HG03439 (cell line): ENCODE data around the gene SPTBN4.
"Not testable (repeated sequence)": the region's sequence is repeated elsewhere in the genome, so short reads cannot be mapped to it uniquely, and the experiment has no call there.

Source experiments
- ATAC-seq: cut with Tn5 transposase; IDR thresholded peaks from one replicate; pipeline ENCODE4 v1.9.1; 2021; ENCODE audit warnings: mild to moderate bottlenecking, moderate library complexity; ENCODE audit not compliant: unreplicated experiment

SPTBN4 gene

DNA sequence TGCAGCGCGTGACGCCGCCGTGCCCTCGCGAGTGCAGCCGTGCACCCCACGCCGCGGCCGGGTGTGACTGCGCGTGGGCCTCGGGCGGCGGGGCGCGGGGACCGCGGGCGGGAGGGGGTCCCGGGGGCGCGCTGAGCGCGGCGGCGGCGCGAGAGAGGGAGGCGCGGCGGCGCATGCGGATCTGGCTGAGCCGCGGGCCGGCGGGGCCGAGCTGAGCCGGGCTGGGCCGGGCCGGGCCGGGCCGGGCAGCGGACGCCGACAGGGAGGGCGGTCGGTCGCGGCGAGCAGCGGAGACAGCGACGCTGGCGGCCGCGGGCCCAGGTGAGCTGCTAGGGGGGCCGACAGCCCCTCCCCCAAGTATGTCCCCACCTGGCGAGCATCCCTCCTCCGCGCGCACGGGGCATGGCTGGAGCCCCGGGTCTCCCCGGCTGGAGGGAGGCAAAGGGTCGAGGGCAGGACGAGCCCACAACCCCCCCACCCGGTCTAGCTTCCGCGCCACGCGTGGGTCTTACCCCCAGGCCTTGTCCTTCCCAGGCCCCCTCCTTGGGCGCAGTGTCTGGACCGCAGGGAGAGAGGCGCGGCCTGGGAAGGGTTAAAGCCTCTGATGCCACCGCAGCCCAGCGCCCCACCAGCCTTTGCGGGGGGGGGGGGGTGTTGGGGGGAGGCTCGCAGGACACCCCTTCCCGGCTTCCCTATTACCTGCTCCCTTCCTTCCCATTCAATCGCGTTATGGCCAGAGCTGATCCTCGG, at the start of gene SPTBN4:
Gene SPTBN4 (plus strand): TSS at position 17 of the 750 bp plus-strand sequence. CDS start 5,621 bp downstream, outside the sequence.
- no peak for ATAC-seq

GRCh38 chr19:40417643-40417981, 49.2 kb upstream of the SPTBN4 start:
- ATAC-seq: no peak

DNA sequence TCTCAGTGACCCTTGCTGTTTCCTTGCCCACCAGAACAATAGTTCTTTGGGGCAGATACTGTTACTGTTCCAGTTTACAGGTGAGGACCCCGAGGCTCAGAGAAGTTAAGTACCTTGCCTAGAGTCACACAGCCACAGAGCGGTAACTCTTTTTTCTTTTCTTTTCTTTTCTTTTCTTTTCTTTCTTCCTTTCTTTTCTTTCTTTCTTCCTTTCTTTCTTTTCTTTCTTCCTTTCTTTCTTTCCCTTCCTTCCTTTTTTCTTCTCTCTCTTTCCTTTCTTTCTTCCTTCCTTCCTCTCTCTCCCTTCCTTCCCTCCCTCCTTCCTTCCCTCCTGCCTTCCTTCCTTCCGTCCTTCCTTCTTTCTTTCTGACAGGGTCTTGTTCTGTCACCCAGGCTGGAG, 48.8 kb upstream of the SPTBN4 start:
- ATAC-seq: no peak

GRCh38 chr19:40419066-40419612, 47.7 kb upstream of the SPTBN4 start:
- no peak for ATAC-seq

GRCh38 chr19:40419780-40420179, 47.0 kb upstream of the SPTBN4 start:
- no peak for ATAC-seq

DNA sequence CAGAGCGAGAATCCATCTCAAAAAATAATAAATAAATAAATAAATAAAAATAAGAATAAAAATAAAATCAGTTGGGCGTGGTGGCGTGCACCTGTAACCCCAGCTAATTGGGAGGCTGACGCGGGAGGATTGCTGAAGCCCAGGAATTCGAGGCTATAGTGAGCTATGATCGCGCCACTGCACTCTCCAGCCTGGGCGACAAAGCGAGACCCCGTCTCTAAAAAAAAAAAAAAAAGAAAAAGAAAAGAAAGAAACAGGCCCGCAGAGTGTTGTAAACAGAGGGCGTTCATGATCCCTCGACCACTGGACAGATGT, 46.4 kb upstream of the SPTBN4 start:
- no peak for ATAC-seq

DNA sequence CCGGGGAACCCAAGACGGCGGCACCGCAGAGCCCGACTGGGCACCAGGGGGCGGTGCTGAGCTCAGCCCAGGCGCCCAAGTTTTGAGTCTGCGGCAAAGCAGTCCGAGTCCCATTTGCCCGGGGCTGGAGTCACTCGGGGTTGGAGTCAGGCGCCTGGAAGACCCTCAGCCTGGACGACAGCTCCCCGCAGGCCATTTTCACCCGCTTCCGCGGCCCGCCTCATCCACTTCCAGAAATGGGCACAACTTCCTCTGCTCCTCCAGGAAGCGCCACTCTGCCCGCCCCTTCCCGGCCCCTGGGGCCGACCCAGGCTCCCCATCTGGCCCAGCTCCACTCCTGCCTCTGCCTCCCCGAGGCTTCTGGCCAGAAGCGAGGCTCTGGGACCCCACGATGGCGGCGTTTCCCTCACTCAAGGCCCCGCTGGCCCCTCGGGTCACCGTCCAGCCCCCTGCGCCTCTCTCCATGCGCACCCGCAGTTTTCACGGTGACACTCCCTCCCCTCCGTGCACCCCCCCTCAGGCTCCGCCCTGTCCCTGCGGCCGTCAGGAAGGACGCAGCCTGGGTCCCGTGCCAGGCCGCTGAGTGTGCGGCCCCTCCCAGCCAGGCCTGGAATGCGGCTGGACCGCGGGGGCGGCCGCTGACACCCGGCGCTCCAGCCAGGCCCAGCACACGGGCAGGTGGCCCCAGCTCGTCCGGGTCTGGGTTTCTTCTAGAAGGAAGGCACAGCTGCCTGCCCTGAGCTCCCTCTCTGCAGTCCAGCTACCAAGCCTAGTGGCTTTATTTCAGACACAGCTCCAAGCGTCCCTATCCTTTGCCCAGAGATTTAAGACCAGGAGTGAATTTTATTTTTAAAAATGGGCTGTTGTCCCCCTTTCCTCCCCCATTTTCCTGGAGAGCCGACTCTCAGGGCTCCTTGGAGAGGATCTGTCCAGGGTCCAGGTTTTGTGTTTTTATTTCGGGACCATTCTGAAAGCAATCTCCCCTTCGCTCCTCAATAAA, 45.7 kb upstream of the SPTBN4 start:
- peak; percentile 34 for ATAC-seq

DNA sequence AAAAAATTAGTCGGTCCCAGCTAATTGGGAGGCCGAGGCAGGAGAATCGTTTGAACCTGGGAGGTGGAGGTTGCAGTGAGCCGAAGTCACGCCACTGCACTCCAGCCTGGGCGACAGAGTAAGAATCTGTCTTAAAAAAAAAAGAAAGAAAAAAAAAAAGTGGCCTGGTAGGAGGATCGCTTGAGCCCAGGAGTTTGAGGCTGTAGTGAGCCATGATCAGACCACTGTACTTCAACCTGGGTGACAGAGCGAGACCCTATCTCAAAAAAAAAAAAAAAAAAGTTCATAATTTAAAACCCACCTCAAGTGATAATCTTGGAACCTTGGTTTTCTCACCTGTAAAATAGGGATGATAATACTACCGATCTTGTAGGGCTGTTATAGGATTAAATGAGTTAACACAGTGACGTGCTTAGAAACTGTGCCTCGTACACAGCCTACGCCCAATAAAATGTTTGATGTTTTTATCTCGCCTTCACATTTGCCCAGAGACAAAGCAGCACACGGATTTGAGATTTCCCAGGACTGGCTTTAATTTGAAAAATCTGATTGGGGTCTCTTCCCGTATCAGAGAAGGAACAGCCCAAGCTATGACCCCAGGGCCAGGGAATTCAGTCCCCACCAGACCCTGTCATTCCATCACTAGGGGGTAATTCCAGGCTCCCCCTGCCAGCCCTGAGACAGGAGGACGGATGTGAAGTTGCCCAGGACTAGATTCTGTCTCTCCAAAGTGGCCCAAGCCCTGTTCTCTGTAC, 44.6 kb upstream of the SPTBN4 start:
- no peak for ATAC-seq

DNA sequence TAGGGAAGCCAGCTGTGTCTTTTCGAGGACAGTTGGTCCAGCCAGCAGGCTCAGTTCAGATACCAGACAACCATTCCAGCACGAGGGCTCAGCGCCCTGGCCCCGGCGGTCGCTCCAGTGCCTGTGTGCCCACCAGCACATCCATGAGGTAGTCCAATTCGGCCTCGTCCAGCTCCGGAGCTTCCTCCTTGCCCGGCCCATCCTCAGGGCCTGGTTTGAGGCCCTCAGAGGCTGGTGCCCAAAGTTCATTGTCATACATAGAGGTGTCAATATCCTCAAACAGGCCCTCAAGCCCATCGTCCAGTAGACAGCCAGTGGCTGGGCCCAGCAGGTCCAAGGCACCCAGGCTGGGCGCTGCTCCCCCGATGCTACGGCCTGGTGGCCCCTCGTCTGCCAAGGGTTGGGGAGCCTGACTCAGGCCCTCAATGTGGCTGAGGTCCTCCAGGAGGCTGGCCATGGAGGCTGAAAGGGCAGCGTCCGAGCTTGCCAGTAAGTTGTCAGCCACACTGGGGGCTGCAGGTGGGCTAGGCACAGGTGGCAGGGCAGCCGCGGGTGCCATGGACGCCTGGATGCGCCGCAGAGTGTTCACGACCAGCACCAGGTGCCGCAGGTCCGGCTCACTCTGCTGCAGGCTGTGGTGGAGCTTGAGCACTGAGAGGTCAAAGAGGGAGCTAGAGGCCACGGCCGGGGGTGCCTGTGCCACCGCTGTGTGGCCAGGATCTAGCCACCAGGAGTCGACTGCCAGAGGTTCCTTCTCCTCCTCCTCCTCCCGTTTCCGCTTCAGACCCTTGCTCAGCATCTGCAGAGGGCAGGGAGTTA, 43.8 kb upstream of the SPTBN4 start:
- no peak for ATAC-seq

DNA sequence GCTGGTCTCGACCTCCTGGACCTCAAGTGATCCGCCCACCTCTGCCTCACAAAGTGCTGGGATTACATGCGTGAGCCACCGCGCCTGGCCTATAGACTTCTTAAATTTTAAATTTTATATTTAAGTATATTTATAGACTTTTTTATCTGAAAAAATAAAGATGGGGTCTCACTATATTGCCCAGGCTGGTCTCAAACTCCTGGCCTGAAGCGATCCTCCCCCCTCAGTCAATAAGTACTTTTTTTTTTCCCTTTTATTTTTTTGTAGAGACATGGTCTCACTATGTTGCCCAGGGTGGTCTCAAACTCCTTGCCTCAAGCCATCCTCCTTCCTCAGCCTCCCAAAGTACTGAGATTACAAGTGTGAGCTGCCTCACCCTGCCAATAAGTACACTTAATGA, 42.9 kb upstream of the SPTBN4 start:
- no peak for ATAC-seq

DNA sequence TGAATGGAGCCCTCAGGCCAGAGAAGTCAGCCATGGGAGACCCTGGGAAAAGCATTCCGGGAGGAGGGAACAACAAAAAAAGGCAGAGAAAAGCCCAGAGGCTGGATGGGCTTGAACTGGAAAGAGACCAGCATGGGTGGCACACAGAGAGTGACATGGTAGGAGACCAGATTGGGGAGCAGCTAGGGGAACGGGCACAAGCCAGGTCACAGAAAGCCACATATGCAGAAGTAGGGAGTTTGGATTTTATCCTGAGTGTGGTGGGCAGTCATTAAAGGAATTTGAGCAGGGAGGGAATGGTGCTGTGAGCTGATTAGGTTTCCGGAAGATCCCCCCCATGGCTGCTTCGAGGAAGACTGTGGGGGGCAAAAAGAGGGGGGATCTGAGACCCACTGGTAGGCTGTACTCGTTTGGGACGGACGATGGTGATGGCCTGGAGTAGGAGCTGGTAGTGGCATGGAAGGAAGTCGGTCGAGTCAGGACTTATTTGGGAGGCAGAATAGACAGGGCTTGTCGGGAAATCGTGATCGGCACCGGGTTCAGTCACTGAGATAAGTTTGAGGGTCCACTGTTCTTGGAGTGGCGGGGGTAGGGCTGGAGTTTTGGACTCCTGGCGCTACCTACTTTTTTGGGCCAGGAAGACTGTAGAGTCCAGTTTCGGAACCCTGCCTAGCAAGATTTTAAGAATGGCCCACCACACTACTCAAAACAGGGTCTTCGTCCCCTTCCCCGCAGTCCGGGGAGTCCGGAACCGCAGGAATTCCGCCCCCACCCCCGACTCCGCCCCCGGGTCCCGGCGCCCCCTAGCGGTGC, 42.0 kb upstream of the SPTBN4 start:
- peak; percentile 0 for ATAC-seq

- peak; percentile 82 for ATAC-seq
Observed at GRCh38 chr19:40425450-40426287, 41.1 kb upstream of the SPTBN4 start, which contains the start of gene SERTAD1. Gene SERTAD1, minus strand, starts transcription at chr19:40425992. Its CDS starts 2,446 bp downstream, at chr19:40423546.

- not testable (repeated sequence) for ATAC-seq
Observed at GRCh38 chr19:40428197-40428596, 38.6 kb upstream of the SPTBN4 start.

DNA sequence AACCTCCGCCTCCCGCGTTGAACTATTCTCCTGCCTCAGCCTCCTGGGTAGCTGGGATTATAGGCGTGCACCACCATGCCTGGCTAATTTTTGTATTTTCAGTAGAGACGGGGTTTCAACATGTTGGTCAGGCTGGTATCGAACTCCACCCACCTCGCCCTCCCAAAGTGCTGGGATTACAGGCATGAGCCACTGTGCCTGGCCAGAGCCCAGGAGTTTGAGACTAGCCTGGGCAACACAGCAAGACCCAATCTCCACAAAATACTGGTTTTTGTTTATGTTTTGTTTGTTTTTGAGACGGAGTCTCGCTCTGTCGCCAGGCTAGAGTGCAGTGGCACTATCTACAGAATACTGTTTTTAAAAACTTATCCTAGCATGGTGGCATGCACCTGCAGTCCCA, 36.6 kb upstream of the SPTBN4 start:
- not testable (repeated sequence) for ATAC-seq

DNA sequence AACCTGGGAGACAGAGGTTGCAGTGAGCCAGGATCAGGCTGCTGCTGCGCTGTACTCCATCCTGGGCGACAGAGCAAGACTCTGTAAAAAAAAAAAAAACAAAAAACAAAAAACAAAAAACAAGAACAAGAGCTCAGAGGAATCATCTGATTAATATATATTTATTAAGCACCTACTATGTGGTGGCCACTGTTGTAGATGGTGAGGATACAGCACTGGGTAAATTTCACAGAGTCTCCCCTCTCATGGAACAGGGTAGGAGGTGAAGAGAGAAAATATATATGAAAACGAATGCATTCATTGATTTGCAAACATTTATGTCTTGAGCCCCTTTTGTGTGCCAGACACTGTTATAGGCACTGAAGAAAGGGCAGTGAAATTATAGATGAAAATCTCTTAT, 35.1 kb upstream of the SPTBN4 start:
- ATAC-seq: no peak

DNA sequence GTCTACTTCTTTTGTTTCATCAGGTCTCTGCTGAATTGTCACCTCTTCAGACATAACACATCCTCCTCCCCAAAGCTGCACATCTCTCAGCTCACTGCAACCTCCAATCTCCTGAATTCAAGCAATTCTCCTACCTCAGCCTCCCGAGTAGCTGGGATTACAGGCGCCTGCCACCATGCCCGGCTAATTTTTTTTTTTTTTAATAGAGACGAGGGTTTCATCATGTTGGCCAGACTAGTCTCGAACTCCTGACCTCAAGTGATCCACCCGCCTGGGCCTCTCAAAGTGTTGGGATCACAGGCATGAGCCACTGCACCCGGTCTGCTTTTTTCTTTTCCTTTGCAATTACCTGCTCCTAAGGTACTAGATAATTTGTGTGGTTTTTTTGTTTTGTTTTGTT, 34.0 kb upstream of the SPTBN4 start:
- not testable (repeated sequence) for ATAC-seq

DNA sequence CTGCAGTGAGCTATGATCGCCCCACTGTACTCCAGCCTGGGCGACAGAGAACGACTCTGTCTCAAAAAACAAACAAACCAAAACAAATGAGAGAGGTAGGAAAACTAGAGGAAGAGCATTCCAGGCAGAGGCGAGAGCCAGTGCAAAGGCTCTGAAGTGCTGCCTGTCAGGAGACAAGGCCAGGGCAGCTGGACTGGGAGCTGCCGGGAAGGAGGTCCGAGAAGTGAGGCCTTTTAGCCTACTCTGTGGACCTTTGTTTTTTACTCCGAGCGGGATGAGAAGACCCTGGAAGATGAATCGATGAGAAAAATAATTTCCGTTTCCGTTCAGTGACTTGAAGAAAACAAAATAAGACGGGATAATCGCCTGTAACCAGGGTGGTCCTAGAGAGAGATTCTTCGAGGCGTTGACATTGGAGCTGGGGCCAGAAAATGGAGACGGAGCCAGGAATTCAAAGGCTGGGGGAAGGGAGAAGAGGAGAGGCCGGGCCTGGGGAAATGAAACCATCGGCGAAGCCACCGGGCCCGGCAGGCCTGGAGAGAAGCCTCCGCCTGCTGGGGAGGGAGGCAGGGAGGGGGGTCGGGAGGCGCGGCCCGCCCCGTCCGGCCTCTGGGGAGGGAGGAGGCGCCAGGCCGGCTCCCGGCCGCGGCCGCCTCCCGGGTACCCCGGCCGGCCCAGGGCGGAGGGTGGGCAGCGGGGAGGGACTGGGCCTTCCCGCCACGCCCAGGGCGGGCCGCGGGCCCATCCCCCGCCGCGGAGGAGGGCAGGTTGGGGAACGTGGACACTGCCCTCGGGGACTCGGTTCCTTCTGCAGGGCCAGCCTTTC, 33.2 kb upstream of the SPTBN4 start:
- no peak for ATAC-seq
